Endothelial cell of umbilical vein (primary cell): ENCODE results near the gene DNAJC6. TPM values are rescaled to one million over a fixed set of nuclear protein-coding genes. Genes with fewer than 3 reads are reported as not detected.

ENCODE experiments used
- BruUV-seq: library from RNA; stranded (reverse); fragments of 400-500 nt; replicated peaks from 2 replicates; lab custom pipeline; 2021; lab: Mats Ljungman, UMichigan
- CTCF ChIA-PET: fragments of 300-600, 350-600 bp; sonication (Branson Sonifier 250); formaldehyde crosslinking; loops from one replicate; lab custom pipeline; 2021; ENCODE audit warnings: antibody characterized with exemption, inconsistent platforms; lab: Charles Lee
- POLR2A ChIA-PET: fragments of 300-600, 350-600 bp; sonication (Branson Sonifier 250); formaldehyde crosslinking; loops from one replicate; lab custom pipeline; 2021; ENCODE audit warnings: antibody characterized with exemption, inconsistent platforms; lab: Charles Lee
- DNase-seq: peaks from one replicate; pipeline ENCODE4 v3.0.0-alpha.2; 2011; ENCODE audit warnings: low read depth, low spot score
- FAIRE-seq: peaks from 2 replicates; lab custom pipeline; 2011; peaks lifted over from hg19 to GRCh38; lab: Jason Lieb, UNC
- H2AFZ ChIP-seq: 2 replicates; pipeline ENCODE4 v1.6.0; 2012; ENCODE audit warnings: low read depth, low read length, control low read depth, inconsistent platforms
- H3K27ac ChIP-seq: 2 replicates; pipeline ENCODE4 v1.5.1; 2011; ENCODE audit warnings: low read depth, mild to moderate bottlenecking, control low read depth, low read length, moderate library complexity; ENCODE audit not compliant: insufficient read depth
- H3K27me3 ChIP-seq, 2 experiments: 2 replicates each; pipeline versions ENCODE4 v1.6.0 to v1.6.1; 2011; ENCODE audit warnings: low read length in 2 of 2, mixed read lengths in 1 of 2; ENCODE audit not compliant: control insufficient read depth in 2 of 2, insufficient read depth in 2 of 2
- H3K36me3 ChIP-seq, 2 experiments: 2 replicates in 1 of 2; 3 replicates in 1 of 2; pipeline ENCODE4 v1.5.1; 2011; ENCODE audit warnings: low read length in 2 of 2, mild to moderate bottlenecking in 1 of 2, moderate library complexity in 1 of 2; ENCODE audit not compliant: control insufficient read depth in 2 of 2, insufficient read depth in 2 of 2; ENCODE audit errors: extremely low read depth in 1 of 2
- H3K4me1 ChIP-seq: 3 replicates; pipeline ENCODE4 v1.5.1; 2011; ENCODE audit warnings: mild to moderate bottlenecking, low read length; ENCODE audit not compliant: control insufficient read depth, insufficient read depth; ENCODE audit errors: extremely low read depth
- H3K4me2 ChIP-seq: 2 replicates; pipeline ENCODE4 v1.6.1; 2011; ENCODE audit warnings: low read length, control low read depth, mixed read lengths; ENCODE audit not compliant: insufficient read depth
- H3K4me3 ChIP-seq, 3 experiments: fragments of 200-600 bp in 1 of 3; sonication (generic), shearing (Covaris generic) in 1 of 3; replicated peaks in 1 of 3; 2 replicates each; pipeline ENCODE4 v1.5.1; 2011 to 2016; ENCODE audit warnings: control low read depth in 3 of 3, low read length in 3 of 3, mild to moderate bottlenecking in 2 of 3, inconsistent platforms in 1 of 3, low read depth in 1 of 3, moderate library complexity in 1 of 3; ENCODE audit not compliant: insufficient read depth in 1 of 3
- H3K79me2 ChIP-seq: 2 replicates; pipeline ENCODE4 v1.6.0; 2012; ENCODE audit warnings: low read length, inconsistent platforms; ENCODE audit not compliant: control insufficient read depth, insufficient read depth
- H3K9ac ChIP-seq: replicated peaks from 2 replicates; pipeline ENCODE3; 2011; ENCODE audit warnings: low read length, control low read depth; ENCODE audit not compliant: insufficient read depth; ENCODE audit errors: extremely low read depth
- H3K9me1 ChIP-seq: replicated peaks from 3 replicates; pipeline ENCODE4 v1.6.0; 2011; ENCODE audit warnings: mild to moderate bottlenecking, low read length; ENCODE audit not compliant: control insufficient read depth, insufficient read depth; ENCODE audit errors: extremely low read depth
- H3K9me3 ChIP-seq: replicated peaks from 2 replicates; pipeline ENCODE4 v1.5.1; 2012; ENCODE audit warnings: low read length, inconsistent platforms; ENCODE audit not compliant: control insufficient read depth, insufficient read depth
- H4K20me1 ChIP-seq: replicated peaks from 2 replicates; pipeline ENCODE3; 2011; ENCODE audit warnings: mild to moderate bottlenecking, low read length; ENCODE audit not compliant: control insufficient read depth, insufficient read depth; ENCODE audit errors: extremely low read depth
- CTCF ChIP-seq, 2 donors: IDR thresholded peaks; 1 replicate in 1 of 2; 2 replicates in 1 of 2; pipeline ENCODE4 v1.5.1; 2011; ENCODE audit warnings: low read length in 2 of 2, mild to moderate bottlenecking in 2 of 2, moderate library complexity in 2 of 2, control low read depth in 1 of 2, inconsistent platforms in 1 of 2, low read depth in 1 of 2; ENCODE audit not compliant: insufficient read depth in 1 of 2; ENCODE audit errors: extremely low read depth in 1 of 2
- EZH2 ChIP-seq: IDR thresholded peaks from 2 replicates; pipeline ENCODE4 v1.6.1; 2012; ENCODE audit warnings: borderline replicate concordance, low read depth, mild to moderate bottlenecking, moderate library complexity, low read length, inconsistent platforms; ENCODE audit not compliant: severe bottlenecking
- FOS ChIP-seq: IDR thresholded peaks from 2 replicates; pipeline ENCODE4 v1.6.1; 2011; ENCODE audit warnings: mild to moderate bottlenecking, low read length, moderate library complexity, borderline replicate concordance; ENCODE audit not compliant: insufficient read depth
- GATA2 ChIP-seq: IDR thresholded peaks from 2 replicates; pipeline ENCODE4 v1.7.0; 2011; ENCODE audit warnings: low read depth, mild to moderate bottlenecking, moderate library complexity, mixed read lengths, low read length; ENCODE audit not compliant: insufficient read length, insufficient read depth
- JUN ChIP-seq: IDR thresholded peaks from 2 replicates; pipeline ENCODE4 v1.6.1; 2011; ENCODE audit warnings: borderline replicate concordance, low read depth; ENCODE audit not compliant: insufficient read length, insufficient read depth
- MYC ChIP-seq: IDR thresholded peaks from one replicate; pipeline ENCODE4 v1.6.1; 2011; ENCODE audit warnings: mild to moderate bottlenecking, low read depth, low read length
- POLR2A ChIP-seq: IDR thresholded peaks from 2 replicates; pipeline ENCODE4 v1.6.1; 2012; ENCODE audit warnings: low read depth, mild to moderate bottlenecking, control low read depth, low read length
- POLR2AphosphoS5 ChIP-seq: IDR thresholded peaks from 2 replicates; pipeline ENCODE4 v1.6.1; 2012; ENCODE audit warnings: low read depth, mild to moderate bottlenecking, control low read depth, low read length, moderate library complexity; ENCODE audit not compliant: insufficient read depth
- dilution Hi-C: fragments of 300-500 bp; cut with MboI; formaldehyde crosslinking; loops from one replicate; pipeline ENCODE4 v1.15.0; 2019; ENCODE audit warnings: low sequenced_read_pairs; ENCODE audit not compliant: extremely low pct_ligation_motif_present
- intact Hi-C: fragments of 100-400 bp; cut with micrococcal nuclease; formaldehyde crosslinking; loops from one replicate; pipeline ENCODE4 v1.10.0; 2022
- polyA plus RNA-seq, 4 experiments: library from polyadenylated mRNA; depleted of rRNA in 3 of 4; stranded (reverse) in 3 of 4; unstranded in 1 of 4; fragments of >200 nt; gene quantifications; 2 replicates each; pipeline versions ENCODE4 v1.2.1 to v1.2.3, GENCODE V29; 2011 to 2012; ENCODE audit warnings: missing spikeins in 1 of 4
- total RNA-seq: library from RNA; stranded (reverse); gene quantifications from 2 replicates; pipeline ENCODE4 v1.2.3, GENCODE V29; 2021
- TF ChIP-seq, protein P1 (sequence below): IDR thresholded peaks from 2 replicates; pipeline ENCODE4 v1.6.1; 2011; ENCODE audit not compliant: insufficient read depth, insufficient read length

Gene DNAJC6
- total and polyA plus RNA-seq, 2 donors (not counting 3 experiments of a cell fraction or from before 2014, with no cell fraction given), result 2.3 to 4.9 TPM

DNA sequence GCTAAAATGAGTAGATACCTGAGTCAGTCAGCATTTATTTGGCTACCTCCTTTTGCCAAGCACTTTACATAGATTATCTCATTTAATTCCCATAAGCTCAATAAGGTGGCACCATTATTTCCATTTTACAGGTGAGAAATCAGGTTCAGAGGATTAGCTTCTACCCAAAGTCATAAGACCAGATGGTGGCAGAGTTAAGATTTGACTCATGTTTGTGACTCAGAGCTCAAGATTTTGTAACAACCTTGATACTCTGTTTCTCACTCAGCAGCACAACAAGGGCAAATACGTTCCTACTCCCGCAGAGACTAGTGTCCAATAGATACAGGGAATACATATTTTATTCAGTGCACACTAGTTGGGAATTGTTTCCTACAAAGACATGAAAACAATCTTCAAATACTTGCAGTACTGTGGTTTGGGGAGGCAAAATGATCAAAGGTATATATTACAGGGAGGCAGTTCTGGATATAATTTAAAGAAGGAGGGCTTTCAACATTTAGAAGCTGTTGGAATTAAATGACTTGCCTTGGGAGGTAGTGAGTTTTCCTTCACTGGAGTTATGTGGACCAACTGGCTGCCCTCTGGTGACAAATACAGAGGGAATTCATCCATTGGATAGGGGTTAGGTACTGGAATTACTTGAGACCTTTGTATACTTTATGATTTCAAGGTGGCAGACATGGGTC is 114.7 kb downstream of the DNAJC6 start:
- Histone ChIP-seq H3K9ac (peak overlapping the region; percentile 65), H3K4me1 (peaks cover 56% of the 10 kb centered on the region), H3K27ac (peak overlapping the region; percentile 85), H3K27me3 (no peaks in the 10 kb centered on the region), H2AFZ (no peak overlapping the region), H3K4me2 (peak overlapping the region; percentile 63), H3K36me3 (peaks cover 2 to 7% of the 10 kb centered on the region in 2 experiments), H3K79me2 (peaks cover 41% of the 10 kb centered on the region), H3K9me3 (no peaks in the 10 kb centered on the region), H4K20me1 (no peaks in the 10 kb centered on the region), H3K4me3 (no peak overlapping the region), H3K9me1 (no peaks in the 10 kb centered on the region)
- intact Hi-C loops (loop anchor here (5.0 to 10.0 kb wide), 7 partner anchors 277 to 1508 kb away; partner anchors contain the start of genes AK4 and PDE4B), dilution Hi-C loops (no loop called here)
- DNase-seq, result peak; percentile 86
- ChIA-PET CTCF (interaction anchor here (1.1 to 1.7 kb wide), 3 partner anchors 35 to 264 kb away, joined by 6 to 12 read pairs (median 10); no protein-coding TSS in a partner anchor), POLR2A (no interaction called here)
- peak; percentile 77 for TF ChIP-seq FOS
- peak; percentile 88 for TF ChIP-seq JUN
- no peak for TF ChIP-seq MYC
- TF ChIP-seq GATA2, result peak; percentile 61
- FAIRE-seq, result peak; percentile 75
- no TSS peak for BruUV-seq

- Histone ChIP-seq H3K4me1 (peaks cover 60% of the 10 kb centered on the region), H3K9ac (peak overlapping the region; percentile 65), H3K27me3 (no peaks in the 10 kb centered on the region), H3K4me3 (no peak overlapping the region), H3K9me3 (no peaks in the 10 kb centered on the region), H3K27ac (peak overlapping the region; percentile 85), H3K36me3 (peaks cover 2 to 7% of the 10 kb centered on the region in 2 experiments), H3K79me2 (peaks cover 43% of the 10 kb centered on the region), H3K4me2 (peak overlapping the region; percentile 63), H4K20me1 (no peaks in the 10 kb centered on the region), H2AFZ (no peak overlapping the region), H3K9me1 (no peaks in the 10 kb centered on the region)
- ChIA-PET POLR2A (no interaction called here), CTCF (interaction anchor here (1.1 to 1.7 kb wide), 3 partner anchors 34 to 263 kb away, joined by 6 to 12 read pairs (median 10); no protein-coding TSS in a partner anchor)
- peak; percentile 11 for DNase-seq
- dilution Hi-C loops (no loop called here), intact Hi-C loops (loop anchor here (5.0 to 10.0 kb wide), 7 partner anchors 277 to 1508 kb away; partner anchors contain the start of genes AK4 and PDE4B)
- TF ChIP-seq EZH2, result no peak
- no peak for TF ChIP-seq CTCF (IDR thresholded peaks at IDR 0.05; ENCODE audit: extremely low read depth in 1 of 2, insufficient read depth in 1 of 2, low read depth in 1 of 2, low read length in 2 of 2)
- TF ChIP-seq JUN, result no peak
- no peak for TF ChIP-seq MYC
- TF ChIP-seq FOS, result no peak
- TF ChIP-seq POLR2A, result no peak
- no peak for TF ChIP-seq POLR2AphosphoS5
- TF ChIP-seq, protein P1, sequence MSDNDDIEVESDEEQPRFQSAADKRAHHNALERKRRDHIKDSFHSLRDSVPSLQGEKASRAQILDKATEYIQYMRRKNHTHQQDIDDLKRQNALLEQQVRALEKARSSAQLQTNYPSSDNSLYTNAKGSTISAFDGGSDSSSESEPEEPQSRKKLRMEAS, result no peak
- TF ChIP-seq GATA2, result no peak
- no peak for FAIRE-seq
- BruUV-seq, result no TSS peak
Observed at GRCh38 chr1:65424573-65424889, 115.2 kb downstream of the DNAJC6 start.
